GM21528 (cell line): Measurements from ENCODE around the gene PHACTR1.

Experiments used
- ATAC-seq: cut with Tn5 transposase; IDR thresholded peaks from one replicate; pipeline ENCODE4 v1.9.1; 2021; ENCODE audit warnings: mild to moderate bottlenecking, moderate library complexity; ENCODE audit not compliant: unreplicated experiment, low FRiP score

PHACTR1 gene

DNA sequence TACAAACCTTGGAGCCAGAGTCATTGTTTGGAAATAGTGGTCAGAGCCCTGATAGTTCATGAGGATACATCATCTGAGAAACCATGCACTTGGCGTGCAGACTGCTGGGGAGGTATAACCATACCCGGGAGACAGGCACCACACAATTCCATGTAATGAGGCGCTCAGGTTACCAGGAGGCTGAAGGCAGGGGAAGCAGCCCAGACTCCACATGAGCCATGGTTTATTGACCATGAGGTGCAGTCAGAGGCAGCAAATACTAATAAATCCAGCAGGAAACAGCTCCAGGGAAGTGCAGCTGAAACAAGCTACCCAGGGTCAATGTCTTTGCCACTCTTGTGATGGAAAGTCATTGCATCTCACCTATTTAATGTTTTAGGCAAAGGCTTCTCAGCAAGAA is 455.7 kb downstream of the PHACTR1 start:
- no peak for ATAC-seq

GRCh38 chr6:13175087-13175486 is 458.5 kb downstream of the PHACTR1 start:
- ATAC-seq: no peak

DNA sequence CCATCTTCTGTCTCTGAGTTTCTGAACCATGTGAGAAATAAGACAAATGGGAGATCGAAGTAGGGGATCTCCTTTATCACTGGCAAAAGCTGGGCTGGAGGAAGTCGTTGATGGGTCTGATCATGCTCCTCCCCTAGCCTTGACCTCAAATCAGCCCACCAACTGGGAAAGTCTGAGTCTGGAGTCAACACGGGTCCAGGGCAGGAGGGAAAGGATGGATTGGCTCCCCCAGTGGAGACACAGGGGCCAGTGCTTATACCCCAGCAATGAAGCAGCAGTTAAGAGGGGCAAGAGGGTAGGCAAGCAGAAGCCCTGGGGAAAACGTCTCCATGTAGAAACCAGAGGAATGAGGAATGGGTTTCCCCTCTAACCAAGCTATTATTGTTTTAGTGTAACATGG is 459.2 kb downstream of the PHACTR1 start:
- ATAC-seq: no peak

GRCh38 chr6:13177664-13178063 is 461.1 kb downstream of the PHACTR1 start:
- no peak for ATAC-seq

GRCh38 chr6:13178107-13178506 is 461.5 kb downstream of the PHACTR1 start:
- ATAC-seq: no peak

DNA sequence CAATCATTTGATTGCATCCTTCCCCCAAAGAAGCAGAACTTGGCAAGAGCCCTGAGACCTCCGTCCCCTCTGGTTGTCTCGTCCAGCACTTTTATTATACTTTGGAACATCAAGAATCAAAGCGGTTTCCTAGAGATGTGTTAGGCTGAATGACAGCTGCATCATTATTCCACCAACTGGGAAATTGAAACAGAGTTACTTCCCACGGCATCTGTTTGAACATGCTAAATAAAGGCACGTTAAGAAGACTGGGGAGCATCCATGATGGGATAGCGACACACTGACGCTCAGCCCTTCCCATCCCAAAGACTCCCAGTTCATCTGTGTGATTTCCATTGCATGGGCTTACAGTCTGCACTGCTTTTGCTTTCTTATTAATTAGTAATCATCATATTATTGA is 464.0 kb downstream of the PHACTR1 start:
- no peak for ATAC-seq

DNA sequence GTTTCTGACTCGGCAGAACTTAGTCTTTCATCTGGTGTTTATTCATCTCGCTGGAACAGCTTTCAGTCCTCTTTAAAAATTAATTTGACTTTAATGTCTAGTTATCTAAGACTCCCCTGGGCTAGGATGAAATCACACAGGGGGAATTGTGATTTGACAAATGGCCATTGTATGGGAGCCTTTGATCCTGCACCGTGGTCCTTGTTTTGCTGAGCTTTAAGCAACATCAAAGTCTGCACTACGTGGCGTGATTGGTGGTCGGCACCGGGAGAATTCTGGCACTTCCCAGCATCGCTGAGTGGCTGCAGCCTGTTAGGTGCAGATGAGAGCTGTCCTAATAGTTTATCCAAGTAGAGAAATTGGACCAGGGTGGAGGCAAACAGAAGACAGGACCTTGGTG is 464.8 kb downstream of the PHACTR1 start:
- ATAC-seq: no peak

- ATAC-seq: no peak
These were observed 467.0 kb downstream of the PHACTR1 start for GRCh38 chr6:13183415-13184088.

DNA sequence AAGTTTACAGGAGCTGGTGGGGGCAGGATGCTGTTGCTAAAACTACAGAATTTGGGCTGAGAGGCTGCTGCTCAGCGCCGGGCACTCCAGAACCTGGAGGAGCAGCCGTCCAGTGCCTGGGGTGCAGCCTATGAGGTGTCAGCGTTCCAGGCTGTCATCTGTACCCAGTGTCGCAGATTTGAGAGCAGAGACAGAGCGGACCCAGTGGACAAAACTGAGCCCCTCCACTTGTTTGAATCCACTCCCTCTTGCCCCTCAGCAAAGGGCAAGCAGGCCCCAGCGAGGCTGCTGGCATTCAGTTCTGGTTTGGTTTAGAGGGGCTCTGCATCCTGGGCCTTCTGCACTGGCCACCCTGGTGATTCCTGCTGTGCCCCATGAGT is 467.5 kb downstream of the PHACTR1 start:
- no peak for ATAC-seq

DNA sequence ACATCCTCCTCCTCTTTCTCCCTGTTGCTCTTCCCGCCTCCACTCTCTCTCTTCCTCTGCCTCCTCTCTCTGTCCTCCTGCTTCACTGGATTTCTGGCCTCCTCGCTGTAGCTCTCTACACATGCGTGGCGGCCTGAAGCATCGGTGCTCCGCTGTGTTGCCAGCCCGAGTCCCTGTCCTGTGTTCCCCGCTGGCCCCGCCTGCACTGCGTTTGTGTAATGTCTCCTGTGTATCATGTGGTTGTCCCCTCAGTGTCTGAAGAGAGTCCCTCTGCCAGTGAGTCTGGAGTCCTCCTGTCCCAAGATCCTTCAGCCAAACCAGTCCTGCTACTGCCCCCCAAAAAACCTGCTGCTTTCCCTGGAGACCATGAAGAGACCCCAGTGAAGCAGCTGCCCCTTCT is 468.0 kb downstream of the PHACTR1 start:
- no peak for ATAC-seq

DNA sequence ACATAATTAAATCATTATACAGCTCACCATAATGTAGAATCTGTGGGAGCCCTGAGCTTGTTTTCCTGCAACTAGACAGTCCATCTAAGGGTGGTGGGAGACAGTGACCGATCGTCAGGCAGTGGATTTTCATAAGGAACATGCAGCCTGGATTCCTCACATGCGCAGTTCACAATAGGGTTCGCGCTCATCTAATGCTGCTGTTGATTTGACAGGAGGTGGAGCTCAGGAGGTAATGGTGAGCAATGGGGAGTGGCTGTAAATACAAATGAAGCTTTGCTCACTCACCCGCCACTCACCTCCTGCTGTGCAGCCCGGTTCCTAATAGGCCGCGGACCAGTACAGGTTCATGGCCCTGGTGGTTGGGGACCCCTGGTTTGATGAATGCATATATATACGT is 470.3 kb downstream of the PHACTR1 start:
- ATAC-seq: no peak

- ATAC-seq: no peak
These were observed 471.1 kb downstream of the PHACTR1 start for GRCh38 chr6:13187692-13188091.

DNA sequence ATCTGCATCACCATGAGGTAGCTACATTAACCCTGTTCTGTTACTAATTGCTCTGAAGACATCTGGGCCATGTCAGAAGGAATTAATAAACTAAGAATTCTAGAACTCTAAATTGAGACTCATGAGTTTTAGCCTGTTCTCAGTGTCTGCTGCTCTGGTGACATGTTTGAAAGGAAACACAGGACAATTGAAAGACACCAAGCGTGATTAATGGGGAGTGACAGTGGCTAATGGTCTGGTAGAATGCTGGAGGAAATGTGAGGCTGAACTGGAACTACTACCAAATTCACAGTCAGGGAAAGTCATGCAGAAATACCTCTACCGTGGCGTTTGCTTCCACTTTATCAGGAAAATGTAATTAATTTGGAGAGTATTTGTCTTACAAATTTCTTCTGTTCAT is 471.7 kb downstream of the PHACTR1 start:
- no peak for ATAC-seq

DNA sequence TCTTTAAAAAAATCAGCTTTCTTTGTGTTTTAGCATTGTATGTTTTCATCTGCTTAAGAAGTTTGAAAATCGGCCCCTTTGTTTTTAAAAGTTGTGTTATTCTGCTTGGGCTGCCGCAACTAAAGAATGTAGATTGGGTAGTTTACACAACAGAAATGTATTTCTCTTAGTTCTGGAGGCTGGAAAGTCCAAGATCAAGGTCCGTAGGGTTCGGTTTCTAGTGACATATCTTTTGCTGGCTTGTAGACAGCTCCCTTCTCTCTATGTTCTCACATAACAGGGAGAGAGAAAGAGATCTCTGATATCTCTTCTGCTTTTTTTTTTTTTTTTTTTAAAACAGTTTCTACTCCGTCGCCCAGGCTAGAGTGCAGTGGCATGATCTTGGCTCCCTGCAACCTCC is 473.1 kb downstream of the PHACTR1 start:
- ATAC-seq: no peak

- ATAC-seq: no peak
These were observed 473.8 kb downstream of the PHACTR1 start for GRCh38 chr6:13190376-13190775.

- no peak for ATAC-seq
These were observed 474.9 kb downstream of the PHACTR1 start for GRCh38 chr6:13191461-13191860.

GRCh38 chr6:13194852-13195251 is 478.3 kb downstream of the PHACTR1 start:
- ATAC-seq: no peak

- ATAC-seq: no peak
These were observed 479.2 kb downstream of the PHACTR1 start for GRCh38 chr6:13195803-13196202.

GRCh38 chr6:13198168-13198567 is 481.6 kb downstream of the PHACTR1 start:
- ATAC-seq: no peak

DNA sequence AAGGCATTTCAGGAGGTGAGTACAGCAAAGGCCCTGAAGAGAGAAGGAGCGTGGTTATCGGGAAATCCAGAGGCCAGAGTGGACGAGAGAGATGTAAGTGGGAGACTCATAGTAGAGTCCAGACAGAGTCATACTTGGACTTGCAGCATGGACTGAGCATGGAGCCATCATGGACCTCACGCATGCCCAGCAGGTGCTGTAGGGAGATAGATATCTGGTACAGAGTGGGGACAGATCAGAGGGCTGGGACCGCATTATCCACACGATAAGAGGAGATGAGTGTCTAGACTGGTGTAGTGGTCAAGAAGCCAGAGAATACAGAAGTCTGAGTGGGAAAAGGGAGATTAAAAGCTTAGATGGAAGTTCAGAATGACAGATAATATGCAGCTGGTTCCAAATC is 484.8 kb downstream of the PHACTR1 start:
- no peak for ATAC-seq

DNA sequence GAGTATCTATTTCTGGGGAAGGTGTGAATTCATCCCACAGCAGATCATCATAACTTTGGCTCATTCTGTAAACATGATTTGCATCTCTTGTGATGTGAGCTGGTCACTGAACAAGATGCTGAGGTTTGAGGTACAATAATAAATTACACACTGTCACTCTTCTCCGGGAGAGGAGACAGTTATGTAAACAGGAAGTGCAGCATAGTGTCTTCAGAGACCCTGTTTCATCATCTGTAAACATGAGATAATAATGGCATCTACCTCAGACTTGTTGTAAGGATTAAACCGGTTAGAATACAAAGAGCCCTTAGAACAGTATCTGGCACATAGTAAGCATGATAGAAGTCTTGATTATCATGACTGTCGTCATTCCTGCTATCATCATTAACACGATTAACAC is 486.6 kb downstream of the PHACTR1 start:
- no peak for ATAC-seq

DNA sequence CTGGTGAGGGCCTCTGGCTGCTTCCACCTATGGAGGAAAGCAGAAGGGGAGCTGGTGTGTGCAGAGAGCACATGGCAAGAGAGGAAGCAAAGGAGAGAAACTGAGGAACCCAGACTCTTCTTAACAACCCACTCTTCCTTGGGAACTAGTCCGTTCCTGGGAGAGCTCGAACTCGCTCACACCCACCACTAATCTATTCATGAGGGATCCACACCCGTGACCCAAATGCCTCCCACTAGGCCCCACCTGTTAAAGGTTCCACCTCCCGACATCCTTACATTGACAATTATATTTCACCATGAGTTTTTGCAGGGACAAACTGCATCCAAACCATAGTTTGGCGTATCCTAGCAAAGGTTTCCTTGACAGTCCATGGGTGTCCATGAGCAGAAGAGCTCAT is 488.5 kb downstream of the PHACTR1 start:
- ATAC-seq: no peak

DNA sequence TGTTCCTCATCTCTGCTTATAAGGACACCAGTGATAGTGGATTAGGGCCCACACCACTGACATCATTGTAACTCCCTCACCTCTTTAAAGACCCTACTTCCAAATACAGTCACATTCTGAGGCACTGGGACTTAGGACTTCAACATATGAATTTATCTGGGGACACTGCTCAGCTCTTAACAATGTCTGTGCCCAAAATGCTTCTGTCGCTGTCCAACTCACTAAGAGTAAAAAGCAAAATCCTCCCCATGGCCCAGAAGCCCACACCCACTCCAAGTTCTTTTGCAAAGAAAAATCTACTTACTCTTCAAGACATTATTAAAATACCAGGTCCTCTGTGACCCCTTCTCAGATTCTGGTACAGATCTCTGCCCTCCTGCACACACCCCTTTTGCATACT is 495.5 kb downstream of the PHACTR1 start:
- no peak for ATAC-seq
